Epithelial cell of esophagus (primary cell): ENCODE data around the gene DDI2.

Source experiments
- DNase-seq: peaks from one replicate; pipeline ENCODE4 v3.0.0; 2010; ENCODE audit warnings: low read depth
- H3K4me3 ChIP-seq: 2 replicates; pipeline ENCODE4 v1.5.1; 2011; ENCODE audit warnings: mild to moderate bottlenecking, low read length, control low read depth
- CTCF ChIP-seq: IDR thresholded peaks from 2 replicates; pipeline ENCODE4 v1.5.1; 2011; ENCODE audit warnings: low read depth, mild to moderate bottlenecking, low read length, control low read depth, inconsistent platforms; ENCODE audit not compliant: insufficient read depth; ENCODE audit errors: missing control alignments

The DDI2 gene

GRCh38 chr1:15669864-15670263 lies 52.6 kb downstream of the DDI2 start:
- DNase-seq: no peak
- H3K4me3 ChIP-seq: no peak overlapping the region
- no peak for TF ChIP-seq CTCF

GRCh38 chr1:15671430-15671829 lies 54.2 kb downstream of the DDI2 start:
- no peak for DNase-seq
- H3K4me3 ChIP-seq: no peak overlapping the region
- TF ChIP-seq CTCF: no peak

DNA sequence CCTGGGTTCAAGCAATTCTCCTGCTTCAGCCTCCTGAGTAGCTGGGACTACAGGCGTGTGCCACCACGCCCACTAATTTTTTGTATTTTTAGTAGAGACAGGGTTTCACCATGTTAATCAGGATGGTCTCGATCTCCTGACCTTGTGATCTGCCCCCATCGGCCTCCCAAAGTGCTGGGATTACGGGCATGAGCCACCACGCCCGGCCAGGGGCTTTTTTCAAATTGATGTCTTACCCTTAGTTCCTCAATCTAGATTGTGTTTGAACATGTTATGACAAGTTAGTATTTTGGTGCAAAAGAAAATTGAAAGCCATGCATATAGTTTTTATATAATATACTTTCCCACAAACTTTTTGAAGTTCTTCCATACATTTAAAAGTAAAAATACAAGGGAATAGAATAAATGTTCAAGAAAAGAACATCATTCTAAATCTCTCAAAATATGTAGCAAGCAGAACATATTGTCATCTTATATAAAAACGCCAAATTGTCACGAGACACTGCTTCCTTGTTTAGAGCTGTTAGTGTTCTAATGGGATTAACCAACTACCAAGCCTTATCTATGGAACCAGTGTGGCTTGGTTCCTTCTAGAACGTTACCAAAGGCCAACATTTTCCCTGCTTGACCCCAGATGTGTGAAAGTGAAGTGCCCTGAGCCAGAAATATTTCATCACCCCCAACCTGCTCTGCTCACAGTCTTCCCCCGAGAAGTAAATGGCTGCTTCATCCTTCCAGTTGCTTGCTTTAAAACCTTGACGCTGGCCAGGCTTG lies 57.3 kb downstream of the DDI2 start:
- DNase-seq: no peak
- TF ChIP-seq CTCF: no peak
- H3K4me3 ChIP-seq: no peak overlapping the region

DNA sequence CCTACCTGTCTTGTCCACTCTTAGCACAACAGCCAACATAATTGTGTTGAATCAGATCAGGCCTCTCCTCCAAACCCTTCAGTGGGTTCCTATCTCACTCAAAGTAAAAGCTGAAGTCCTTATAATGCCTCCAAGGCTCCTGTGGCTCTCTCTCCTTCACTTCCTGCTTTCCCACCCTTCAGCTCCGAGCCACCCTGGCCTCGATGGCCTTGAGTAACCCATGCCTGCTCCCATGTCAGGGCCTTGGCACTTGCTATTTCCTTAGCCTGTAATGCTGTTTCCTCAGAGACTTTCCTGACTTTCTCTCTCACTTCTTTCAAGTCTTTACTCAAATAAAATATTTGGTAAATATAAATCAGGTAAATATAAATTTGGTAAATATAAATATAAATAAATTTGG lies 58.8 kb downstream of the DDI2 start:
- H3K4me3 ChIP-seq: no peak overlapping the region
- DNase-seq: no peak
- TF ChIP-seq CTCF: no peak

DNA sequence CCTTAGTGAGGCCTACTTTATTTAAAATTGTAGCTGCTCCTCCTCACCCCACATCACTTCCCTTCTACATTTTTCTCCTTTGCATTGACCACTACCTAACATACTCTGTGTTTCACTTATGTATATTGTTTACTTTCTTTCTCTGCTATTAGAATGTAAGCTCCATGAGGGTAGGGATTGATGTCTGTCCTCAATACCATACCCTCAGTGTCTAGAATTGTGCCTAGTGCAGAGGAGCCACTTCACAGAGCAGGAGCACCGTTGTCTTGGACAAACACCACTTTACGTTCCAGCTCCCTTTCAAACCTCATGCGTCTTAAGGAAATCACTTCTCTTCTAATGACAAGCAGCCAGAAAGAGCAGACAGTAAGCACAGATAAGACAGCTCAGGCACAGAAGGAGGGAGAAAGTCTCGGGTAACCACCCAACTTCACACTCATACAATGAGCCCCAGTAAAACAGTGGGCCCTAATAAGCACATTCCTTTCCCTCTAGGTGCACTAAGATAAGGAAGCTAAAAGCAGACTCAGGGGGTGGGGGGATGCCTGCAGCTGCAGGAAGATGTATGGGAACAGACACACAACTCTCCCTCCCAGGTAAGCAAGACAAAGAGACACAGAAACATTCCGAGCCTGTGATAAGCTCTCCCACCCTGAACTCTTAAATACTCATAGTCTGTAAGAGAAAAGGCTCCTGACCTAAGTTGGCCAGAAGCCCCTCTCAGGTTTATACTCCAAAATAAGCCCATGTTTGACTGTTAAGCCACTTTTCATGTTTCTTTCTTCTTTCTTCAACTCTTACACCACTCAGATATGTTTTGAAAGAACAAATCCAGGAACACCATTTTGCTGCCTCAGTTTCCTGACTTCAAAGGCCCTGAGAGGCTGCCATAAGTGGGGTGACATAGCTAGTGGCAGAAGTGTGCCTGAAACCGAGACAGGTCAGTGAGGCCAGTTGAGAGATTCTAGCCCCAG lies 59.7 kb downstream of the DDI2 start:
- no peak for TF ChIP-seq CTCF
- DNase-seq: no peak

DNA sequence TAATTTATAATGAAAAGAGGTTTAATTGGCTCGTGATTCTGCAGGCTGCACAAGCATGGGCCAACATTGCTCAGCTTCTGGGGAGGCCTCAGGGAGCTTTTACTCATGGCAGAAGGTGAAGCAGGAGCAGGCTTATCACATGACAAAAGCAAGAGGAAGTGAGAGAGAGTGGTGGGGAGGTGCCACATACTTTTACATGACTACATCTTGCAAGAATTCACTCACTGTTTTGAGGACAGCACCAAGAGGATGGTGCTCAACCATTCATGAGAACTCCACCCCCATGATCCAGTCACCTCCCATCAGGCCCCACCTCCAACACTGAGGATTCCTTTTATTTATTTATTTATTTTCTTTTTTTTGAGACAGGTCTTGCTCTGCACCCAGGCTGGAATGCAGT lies 61.3 kb downstream of the DDI2 start:
- TF ChIP-seq CTCF: no peak
- no peak overlapping the region for H3K4me3 ChIP-seq
- peak; percentile 96 for DNase-seq

More for the DNA sequence above, 59.7 kb downstream of the DDI2 start:
- no peak overlapping the region for H3K4me3 ChIP-seq
